ENCODE data around the gene CCNY. TPM values are rescaled to one million over a fixed set of nuclear protein-coding genes. Genes with fewer than 3 reads are reported as not detected.
A peak's percentile ranks its signal among the peaks of the same experiment; 100 is the strongest.

CCNY gene
- total RNA-seq, 1 experiment from 2014 or later = 51.9 TPM

DNA sequence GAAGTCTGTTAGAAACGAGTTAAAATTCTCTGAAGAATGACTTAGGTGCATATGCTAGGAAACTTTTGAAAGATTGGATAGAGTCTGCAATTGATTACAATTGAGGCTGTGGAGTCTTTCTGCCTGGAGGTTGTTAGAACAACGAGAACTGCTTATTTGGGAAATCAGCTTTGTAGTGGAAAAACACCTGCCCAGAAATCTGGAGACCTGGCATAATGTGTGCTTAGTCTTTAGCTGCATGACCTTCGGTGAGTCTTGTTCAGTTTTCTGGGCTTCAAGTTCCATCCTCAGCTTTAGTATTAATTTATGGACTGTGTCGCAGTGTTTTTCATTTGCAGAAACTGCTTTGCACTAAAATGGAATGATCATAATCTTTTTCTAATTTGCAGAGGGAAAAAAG lies 31.7 kb downstream of the CCNY start:
- Histone ChIP-seq H3K4me3 (ENCODE audit: low read depth in 2 of 2, low read length in 2 of 2) (no peak overlapping the region), H3K9me3 (ENCODE audit: control insufficient read depth, insufficient read depth, low read depth, low read length) (no peaks in the 10 kb centered on the region), H3K27ac (ENCODE audit: low read length) (no peak overlapping the region), H3K27me3 (ENCODE audit: control insufficient read depth, insufficient read depth, low read length) (no peaks in the 10 kb centered on the region), H3K4me1 (ENCODE audit: control insufficient read depth, insufficient read depth, low read length) (peaks cover 16% of the 10 kb centered on the region), H3K36me3 (ENCODE audit: control insufficient read depth, insufficient read depth, low read length) (no peaks in the 10 kb centered on the region)
- in situ Hi-C loops (cut with HindIII; ENCODE audit: low pct_unique_long_range_greater_than_20kb, low sequenced_read_pairs) = no loop called here
- intact Hi-C loops (cut with micrococcal nuclease; ENCODE audit: unreplicated experiment) = no loop called here
- CTCF ChIA-PET = no interaction called here
- TF ChIP-seq, protein P1, sequence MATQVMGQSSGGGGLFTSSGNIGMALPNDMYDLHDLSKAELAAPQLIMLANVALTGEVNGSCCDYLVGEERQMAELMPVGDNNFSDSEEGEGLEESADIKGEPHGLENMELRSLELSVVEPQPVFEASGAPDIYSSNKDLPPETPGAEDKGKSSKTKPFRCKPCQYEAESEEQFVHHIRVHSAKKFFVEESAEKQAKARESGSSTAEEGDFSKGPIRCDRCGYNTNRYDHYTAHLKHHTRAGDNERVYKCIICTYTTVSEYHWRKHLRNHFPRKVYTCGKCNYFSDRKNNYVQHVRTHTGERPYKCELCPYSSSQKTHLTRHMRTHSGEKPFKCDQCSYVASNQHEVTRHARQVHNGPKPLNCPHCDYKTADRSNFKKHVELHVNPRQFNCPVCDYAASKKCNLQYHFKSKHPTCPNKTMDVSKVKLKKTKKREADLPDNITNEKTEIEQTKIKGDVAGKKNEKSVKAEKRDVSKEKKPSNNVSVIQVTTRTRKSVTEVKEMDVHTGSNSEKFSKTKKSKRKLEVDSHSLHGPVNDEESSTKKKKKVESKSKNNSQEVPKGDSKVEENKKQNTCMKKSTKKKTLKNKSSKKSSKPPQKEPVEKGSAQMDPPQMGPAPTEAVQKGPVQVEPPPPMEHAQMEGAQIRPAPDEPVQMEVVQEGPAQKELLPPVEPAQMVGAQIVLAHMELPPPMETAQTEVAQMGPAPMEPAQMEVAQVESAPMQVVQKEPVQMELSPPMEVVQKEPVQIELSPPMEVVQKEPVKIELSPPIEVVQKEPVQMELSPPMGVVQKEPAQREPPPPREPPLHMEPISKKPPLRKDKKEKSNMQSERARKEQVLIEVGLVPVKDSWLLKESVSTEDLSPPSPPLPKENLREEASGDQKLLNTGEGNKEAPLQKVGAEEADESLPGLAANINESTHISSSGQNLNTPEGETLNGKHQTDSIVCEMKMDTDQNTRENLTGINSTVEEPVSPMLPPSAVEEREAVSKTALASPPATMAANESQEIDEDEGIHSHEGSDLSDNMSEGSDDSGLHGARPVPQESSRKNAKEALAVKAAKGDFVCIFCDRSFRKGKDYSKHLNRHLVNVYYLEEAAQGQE (IDR thresholded peaks at IDR 0.05; ENCODE audit: insufficient read depth in 1 of 2, low read depth in 2 of 2, low read length in 1 of 2) = no peak
- TF ChIP-seq POLR2AphosphoS5 (IDR thresholded peaks at IDR 0.05; ENCODE audit: low read depth, low read length) = no peak
- no peak for TF ChIP-seq SIN3A (IDR thresholded peaks at IDR 0.05; ENCODE audit: borderline replicate concordance, insufficient read depth, low read depth, low read length)
- no peak for TF ChIP-seq TCF7L2 (IDR thresholded peaks at IDR 0.05; ENCODE audit: low read depth, low read length)
- TF ChIP-seq, protein P2, sequence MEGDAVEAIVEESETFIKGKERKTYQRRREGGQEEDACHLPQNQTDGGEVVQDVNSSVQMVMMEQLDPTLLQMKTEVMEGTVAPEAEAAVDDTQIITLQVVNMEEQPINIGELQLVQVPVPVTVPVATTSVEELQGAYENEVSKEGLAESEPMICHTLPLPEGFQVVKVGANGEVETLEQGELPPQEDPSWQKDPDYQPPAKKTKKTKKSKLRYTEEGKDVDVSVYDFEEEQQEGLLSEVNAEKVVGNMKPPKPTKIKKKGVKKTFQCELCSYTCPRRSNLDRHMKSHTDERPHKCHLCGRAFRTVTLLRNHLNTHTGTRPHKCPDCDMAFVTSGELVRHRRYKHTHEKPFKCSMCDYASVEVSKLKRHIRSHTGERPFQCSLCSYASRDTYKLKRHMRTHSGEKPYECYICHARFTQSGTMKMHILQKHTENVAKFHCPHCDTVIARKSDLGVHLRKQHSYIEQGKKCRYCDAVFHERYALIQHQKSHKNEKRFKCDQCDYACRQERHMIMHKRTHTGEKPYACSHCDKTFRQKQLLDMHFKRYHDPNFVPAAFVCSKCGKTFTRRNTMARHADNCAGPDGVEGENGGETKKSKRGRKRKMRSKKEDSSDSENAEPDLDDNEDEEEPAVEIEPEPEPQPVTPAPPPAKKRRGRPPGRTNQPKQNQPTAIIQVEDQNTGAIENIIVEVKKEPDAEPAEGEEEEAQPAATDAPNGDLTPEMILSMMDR (IDR thresholded peaks at IDR 0.05) = no peak
- no TSS peak for BruUV-seq (replicated peaks)
- POLR2A ChIA-PET = no interaction called here
- no peak for DNase-seq (ENCODE audit: low read depth, low spot score)
- ATAC-seq = no peak

GRCh38 chr10:35368485-35369048 lies 32.3 kb downstream of the CCNY start:
- POLR2A ChIA-PET = no interaction called here
- no TSS peak for BruUV-seq (replicated peaks)

More at GRCh38 chr10:35368485-35369048, 32.3 kb downstream of the CCNY start:
- intact Hi-C loops (cut with micrococcal nuclease; ENCODE audit: unreplicated experiment) = no loop called here
- CTCF ChIA-PET = no interaction called here
- Histone ChIP-seq H3K4me1 (ENCODE audit: control insufficient read depth, insufficient read depth, low read length) (peaks cover 16% of the 10 kb centered on the region), H3K9me3 (ENCODE audit: control insufficient read depth, insufficient read depth, low read depth, low read length) (no peaks in the 10 kb centered on the region), H3K27me3 (ENCODE audit: control insufficient read depth, insufficient read depth, low read length) (no peaks in the 10 kb centered on the region), H3K27ac (ENCODE audit: low read length) (peak overlapping the region; percentile 0; the same call in 1 of the 2 replicates), H3K36me3 (ENCODE audit: control insufficient read depth, insufficient read depth, low read length) (no peaks in the 10 kb centered on the region), H3K4me3 (ENCODE audit: low read depth in 2 of 2, low read length in 2 of 2) (no peak overlapping the region)
- in situ Hi-C loops (cut with HindIII; ENCODE audit: low pct_unique_long_range_greater_than_20kb, low sequenced_read_pairs) = no loop called here
- no peak for DNase-seq (ENCODE audit: low read depth, low spot score)
- ATAC-seq = no peak
- TF ChIP-seq SIN3A (IDR thresholded peaks at IDR 0.05; ENCODE audit: borderline replicate concordance, insufficient read depth, low read depth, low read length) = no peak
- TF ChIP-seq POLR2AphosphoS5 (IDR thresholded peaks at IDR 0.05; ENCODE audit: low read depth, low read length) = no peak
- TF ChIP-seq, protein P1 (IDR thresholded peaks at IDR 0.05; ENCODE audit: insufficient read depth in 1 of 2, low read depth in 2 of 2, low read length in 1 of 2) = no peak
- TF ChIP-seq, protein P2 (IDR thresholded peaks at IDR 0.05) = no peak
- TF ChIP-seq TCF7L2 (IDR thresholded peaks at IDR 0.05; ENCODE audit: low read depth, low read length) = no peak

All from Panc1 (cell line).